HepG2 (cell line): ENCODE data around the gene GRB10.

ENCODE experiments used
- ELF1 ChIP-seq: sonication (generic); formaldehyde crosslinking; IDR thresholded peaks from 2 replicates; pipeline ENCODE4 v1.4.0; 2020; ENCODE audit warnings: missing genetic modification reagents
- HDAC1 ChIP-seq: sonication (generic); formaldehyde crosslinking; IDR thresholded peaks from 2 replicates; pipeline ENCODE4 v1.5.1; 2020; ENCODE audit warnings: mild to moderate bottlenecking, missing genetic modification reagents
- IRF1 ChIP-seq: sonication (generic); formaldehyde crosslinking; IDR thresholded peaks from 2 replicates; pipeline ENCODE4 v1.4.0; 2020; ENCODE audit warnings: low read depth, mild to moderate bottlenecking, missing genetic modification reagents
- SP1 ChIP-seq, 2 experiments: fragments of 450-650 bp in 1 of 2; sonication (generic) in 1 of 2; formaldehyde crosslinking in 1 of 2; IDR thresholded peaks; 2 replicates each; pipeline versions ENCODE4 v1.4.0 to v1.6.1; 2016 to 2020; ENCODE audit warnings: missing genetic modification reagents in 1 of 2
- ZFP1 ChIP-seq: IDR thresholded peaks from 2 replicates; pipeline ENCODE4 v1.6.1; 2016
- ZNF674 ChIP-seq: sonication (generic); formaldehyde crosslinking; IDR thresholded peaks from 2 replicates; pipeline ENCODE4 v1.5.0; 2020; ENCODE audit warnings: low read depth, mild to moderate bottlenecking, missing genetic modification reagents
- ZZZ3 ChIP-seq: sonication (generic); formaldehyde crosslinking; IDR thresholded peaks from 2 replicates; pipeline ENCODE4 v1.4.0; 2020; ENCODE audit warnings: missing genetic modification reagents, mild to moderate bottlenecking, borderline replicate concordance

- TF ChIP-seq IRF1 (no peak), ZNF674 (no peak), SP1 (IDR thresholded peaks at IDR 0.05) (no peak), SP1 (CRISPR knock-in tag; IDR thresholded peaks at IDR 0.05) (no peak), HDAC1 (CRISPR knock-in tag) (no peak), ELF1 (CRISPR knock-in tag) (no peak), ZFP1 (CRISPR knock-in tag) (no peak), ZZZ3 (no peak)
These were observed 177.6 kb downstream of the GRB10 start for GRCh38 chr7:50605059-50605458.
